GOT3 (cell line): Measurements from ENCODE around the gene GKN1.
A peak's percentile ranks its signal among the peaks of the same experiment; 100 is the strongest.

Experiments used
- DNase-seq: peaks from one replicate; lab custom pipeline; 2025; ENCODE audit warnings: mixed read lengths; lab: John Stamatoyannopoulos, UW

GKN1 gene

DNA sequence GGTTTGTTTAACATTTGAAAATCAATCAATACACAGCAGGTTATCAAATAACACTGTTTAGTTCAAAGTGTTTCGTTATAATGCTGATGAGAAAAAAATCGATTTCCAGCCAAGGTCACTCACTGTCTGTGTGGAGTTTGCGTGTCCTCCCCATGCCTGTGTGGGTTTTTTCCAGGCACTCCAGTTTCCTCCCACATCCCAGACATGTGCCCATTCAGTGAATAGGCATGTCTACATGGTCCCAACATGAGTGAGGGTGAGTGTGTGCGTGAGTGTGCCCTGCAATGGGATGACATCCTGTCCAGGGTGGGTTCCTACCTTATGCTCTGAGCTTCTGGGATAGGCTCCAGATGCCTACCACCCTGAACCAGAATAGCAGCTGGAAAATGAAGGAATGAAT lies 13.1 kb upstream of the GKN1 start:
- no peak for DNase-seq

DNA sequence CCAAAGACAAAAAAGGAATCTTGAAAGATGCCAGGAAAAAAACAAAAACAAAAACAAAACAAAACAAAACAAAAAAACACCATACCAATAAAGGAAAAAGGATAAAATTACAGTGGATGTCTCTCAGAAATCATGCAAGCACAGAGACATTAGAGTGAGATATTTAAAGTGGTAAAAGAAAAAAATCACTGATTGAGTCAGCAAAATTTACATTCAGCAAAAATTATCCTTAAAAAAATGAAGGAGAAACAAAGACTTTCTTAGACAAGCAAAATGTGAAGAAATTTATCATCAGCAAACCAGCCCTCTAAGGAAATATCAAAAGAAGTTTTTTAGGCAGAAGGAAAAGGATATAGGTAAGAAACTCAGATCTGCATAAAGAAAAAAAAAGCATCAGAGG lies 10.2 kb upstream of the GKN1 start:
- no peak for DNase-seq

DNA sequence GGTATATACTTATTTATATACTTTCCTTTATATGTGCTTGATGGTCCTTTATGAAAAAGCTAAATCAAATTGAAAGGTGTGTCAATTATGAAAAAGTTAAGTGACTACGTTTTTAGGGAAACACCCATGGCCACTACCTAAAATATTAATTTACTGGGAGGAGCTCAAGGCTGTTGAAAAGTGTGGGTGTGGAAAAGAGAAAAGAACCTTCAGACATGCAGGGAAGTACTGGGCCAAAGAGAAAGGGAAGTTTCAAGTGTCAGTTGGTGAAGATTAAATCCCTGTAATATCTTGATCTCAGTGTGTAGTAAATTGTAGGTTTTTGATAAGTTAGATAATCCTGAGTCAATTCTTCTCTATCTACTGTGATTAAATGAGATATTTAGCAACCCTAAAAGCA lies 6.2 kb upstream of the GKN1 start:
- no peak for DNase-seq

GRCh38 chr2:68969736-68970490 lies 4.5 kb upstream of the GKN1 start:
- no peak for DNase-seq

DNA sequence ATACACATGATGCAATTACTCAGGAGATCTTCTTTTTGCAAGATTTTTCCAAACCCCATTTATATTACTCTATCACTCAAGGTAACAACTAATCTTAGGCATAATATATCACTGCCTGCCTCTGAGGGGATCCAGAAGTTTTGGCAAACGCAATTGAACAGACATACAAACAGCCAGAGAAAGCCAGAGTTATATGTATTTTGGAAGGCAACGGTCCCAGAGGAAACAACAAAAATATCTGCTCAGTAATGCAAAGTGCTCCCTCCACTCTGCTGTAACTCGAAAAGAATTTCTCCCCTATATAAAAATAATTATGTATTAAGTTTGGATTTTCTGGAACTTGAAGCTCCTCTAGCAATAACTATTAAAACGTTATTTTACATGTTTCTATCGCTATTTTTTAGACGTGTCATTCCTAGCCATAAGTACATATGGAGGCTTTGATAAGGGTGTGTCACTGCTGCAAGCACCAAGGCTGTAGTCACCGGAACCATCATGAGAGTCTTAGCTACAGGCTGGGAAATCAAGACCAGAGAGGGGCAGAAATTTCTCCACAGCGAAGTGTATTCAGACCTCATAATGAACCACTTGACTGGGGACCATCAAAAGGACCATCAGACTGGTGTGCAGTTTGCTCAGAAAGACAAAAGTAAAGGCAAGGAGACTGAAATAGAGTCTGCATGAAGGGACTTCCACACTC lies 3.7 kb upstream of the GKN1 start:
- no peak for DNase-seq

DNA sequence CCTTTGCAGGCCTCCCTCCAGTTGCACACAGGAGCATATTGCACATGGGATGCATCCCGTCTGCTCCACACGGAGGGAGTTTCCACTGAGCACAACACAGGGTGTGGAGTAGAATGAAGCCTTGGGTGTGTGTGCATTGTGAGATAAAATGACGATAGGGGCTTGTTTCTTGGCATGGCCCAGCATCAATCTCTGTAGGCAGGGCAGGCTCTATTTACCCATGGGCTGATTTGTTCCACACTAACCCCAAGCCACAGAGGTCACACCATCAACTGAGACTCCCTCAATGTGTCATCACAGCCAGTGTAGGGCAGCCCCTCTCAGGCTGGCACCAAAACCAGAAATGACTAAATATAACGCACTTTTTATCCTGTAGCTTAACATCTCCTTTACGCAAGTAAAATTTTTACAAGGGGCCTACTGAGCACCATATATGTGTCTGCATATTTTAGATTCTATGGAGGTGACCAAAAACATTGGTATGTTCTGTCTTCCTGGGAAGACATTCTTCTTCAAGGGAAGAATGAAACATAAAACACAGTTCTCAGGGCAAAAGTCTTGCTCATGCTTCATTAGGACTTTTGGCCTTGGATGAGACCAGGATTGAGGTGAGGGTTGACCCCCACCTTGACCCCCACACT lies 2.7 kb upstream of the GKN1 start:
- DNase-seq = peak; percentile 6

- DNase-seq = no peak
These were observed 670 bp downstream of the GKN1 start for GRCh38 chr2:68974946-68975665.

- no peak for DNase-seq
These were observed 1.4 kb downstream of the GKN1 start for GRCh38 chr2:68975844-68976243.

GRCh38 chr2:68977453-68977852 lies 3.0 kb downstream of the GKN1 start:
- DNase-seq = no peak

- DNase-seq = no peak
These were observed 3.7 kb downstream of the GKN1 start for GRCh38 chr2:68978098-68978497.

DNA sequence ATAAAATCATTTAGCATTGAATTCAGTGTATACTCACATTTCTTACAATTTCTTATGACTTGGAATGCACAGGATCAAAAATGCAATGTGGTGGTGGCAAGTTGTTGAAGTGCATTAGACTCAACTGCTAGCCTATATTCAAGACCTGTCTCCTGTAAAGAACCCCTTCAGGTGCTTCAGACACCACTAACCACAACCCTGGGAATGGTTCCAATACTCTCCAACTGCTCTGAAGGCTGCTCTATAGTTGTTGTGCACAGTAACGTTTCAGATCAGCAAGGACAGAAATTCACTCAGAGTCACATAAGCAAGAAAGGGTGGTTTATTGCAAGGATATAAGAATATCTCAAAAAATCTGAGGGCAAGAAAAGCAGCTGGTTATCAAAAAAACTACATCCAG lies 6.5 kb downstream of the GKN1 start:
- DNase-seq = no peak

GRCh38 chr2:68987021-68987503 lies 12.6 kb downstream of the GKN1 start:
- no peak for DNase-seq

- no peak for DNase-seq
These were observed 14.6 kb downstream of the GKN1 start for GRCh38 chr2:68989035-68989434.

- DNase-seq = no peak
These were observed 17.9 kb downstream of the GKN1 start for GRCh38 chr2:68992341-68992740.

GRCh38 chr2:68992933-68993332 lies 18.5 kb downstream of the GKN1 start:
- no peak for DNase-seq

DNA sequence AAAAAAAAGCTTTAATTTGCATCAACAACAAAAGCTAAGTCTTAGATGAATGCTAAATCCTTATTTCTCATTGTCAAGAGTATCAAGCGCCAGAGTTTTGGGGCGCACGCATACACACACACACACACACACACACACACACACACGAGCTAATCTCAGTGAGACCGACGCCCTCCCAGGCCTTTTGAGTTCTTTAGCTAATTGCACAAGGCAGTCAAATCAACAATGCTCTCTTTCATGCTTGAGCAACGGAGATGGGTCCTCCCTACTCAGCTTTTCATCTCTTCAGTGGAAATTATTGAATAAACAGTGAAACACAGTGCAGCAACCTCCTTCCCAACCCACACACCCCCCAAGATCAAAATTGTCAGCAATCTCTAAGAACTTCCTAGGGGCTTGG lies 19.2 kb downstream of the GKN1 start:
- DNase-seq = no peak

DNA sequence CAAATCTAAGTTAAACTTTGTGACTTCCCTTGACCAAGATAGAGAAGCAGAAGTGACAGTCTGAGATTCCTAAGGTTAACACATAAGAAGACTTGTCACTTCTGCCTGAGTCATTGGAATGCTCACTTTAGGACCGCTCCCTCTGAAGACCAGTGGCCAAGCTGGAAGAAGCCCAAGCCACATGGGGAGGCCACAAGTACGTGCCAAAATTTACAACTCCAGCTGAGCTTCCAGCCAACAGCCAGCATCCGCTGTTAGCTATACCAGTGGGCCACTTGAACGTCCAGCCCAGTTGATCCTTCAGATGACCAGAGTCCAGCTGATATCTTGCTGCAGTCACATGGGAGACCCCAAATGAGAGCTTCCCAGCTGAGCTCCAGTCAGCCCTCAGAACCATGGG lies 20.4 kb downstream of the GKN1 start:
- no peak for DNase-seq

DNA sequence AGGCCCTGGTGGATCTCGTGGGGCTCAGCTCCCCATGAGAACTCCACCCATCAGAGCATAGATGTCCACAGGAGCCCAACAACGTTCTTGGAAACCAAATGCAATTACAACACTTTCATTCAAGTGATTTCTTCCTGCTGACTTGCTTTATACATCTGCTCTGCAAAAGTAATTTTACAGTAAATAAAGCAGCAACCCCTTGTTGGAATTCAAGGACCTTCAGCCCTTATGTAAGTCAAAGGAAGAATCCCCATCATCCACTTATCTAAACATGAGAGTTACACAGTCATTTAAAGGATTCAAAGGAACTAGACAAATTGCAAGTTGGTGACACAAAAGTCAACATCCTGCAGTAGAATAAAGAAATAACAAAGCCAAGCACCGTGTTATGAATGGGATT lies 21.5 kb downstream of the GKN1 start:
- no peak for DNase-seq

GRCh38 chr2:68997401-68997800 lies 23.0 kb downstream of the GKN1 start:
- DNase-seq = no peak

GRCh38 chr2:69001879-69002278 lies 27.4 kb downstream of the GKN1 start:
- DNase-seq = no peak

DNA sequence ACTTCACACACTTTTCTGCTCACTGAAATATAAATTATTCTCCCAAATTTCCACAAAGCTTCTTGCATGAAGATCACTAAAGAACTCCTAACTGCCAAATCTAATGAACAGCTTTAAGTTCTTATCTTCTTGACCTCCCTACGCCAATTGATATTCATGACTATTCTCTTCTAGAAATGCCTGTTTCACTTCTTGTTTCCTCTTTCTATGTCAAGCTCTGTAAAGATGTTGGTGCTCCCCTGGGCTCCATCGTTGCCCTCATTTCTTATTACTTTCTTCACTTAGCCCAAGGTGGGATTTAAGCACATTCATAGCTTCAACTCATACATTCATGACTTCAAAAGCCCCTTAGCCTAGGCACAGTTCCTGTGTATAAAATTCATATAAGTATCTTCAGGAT lies 29.3 kb downstream of the GKN1 start:
- DNase-seq = no peak

GRCh38 chr2:69007169-69007568 lies 32.7 kb downstream of the GKN1 start:
- DNase-seq = no peak
